Measurements from ENCODE around the gene PYCR2. TPM values are rescaled to one million over a fixed set of nuclear protein-coding genes. Genes with fewer than 3 reads are reported as not detected.
A peak's percentile ranks its signal among the peaks of the same experiment; 100 is the strongest.

PYCR2 gene
- total RNA-seq, 8 experiments from 2014 or later = 51.3 to 92.2 (median 65.1) TPM

DNA sequence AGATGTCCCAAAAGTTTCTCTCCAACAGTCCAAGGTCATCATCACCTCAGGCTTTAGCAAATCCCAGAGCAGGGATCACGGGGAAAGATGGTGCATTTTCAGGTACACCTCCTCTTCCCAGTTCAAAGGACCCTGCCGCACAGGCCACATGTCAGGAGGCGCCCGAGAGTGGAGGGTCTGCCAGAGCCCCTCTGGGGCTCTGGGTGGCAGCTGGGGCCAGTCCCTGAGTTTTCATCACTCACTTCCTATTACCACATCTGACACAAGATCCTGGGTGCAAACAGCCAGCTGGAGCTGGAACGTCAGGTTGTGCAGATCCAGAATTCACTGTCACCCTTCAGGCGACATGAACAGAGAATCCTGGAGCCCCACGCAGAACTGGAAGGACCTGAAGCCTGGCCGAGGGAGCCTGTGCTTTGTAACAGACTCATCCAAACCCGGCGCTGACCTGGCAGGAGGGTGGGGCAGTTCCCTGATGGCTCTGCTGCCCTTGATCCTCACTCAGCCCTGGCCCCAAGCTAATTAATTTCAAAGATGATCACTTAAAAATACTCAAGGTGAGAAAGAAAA lies 50.7 kb downstream of the PYCR2 start:
- peaks cover 0 to 12% of the 10 kb centered on the region in 2 donors for H3K4me1 ChIP-seq (replicated peaks in 1 of 2)
- H3K4me3 ChIP-seq = no peak overlapping the region
- no peak for ATAC-seq (replicated peaks in 6 of 8)
- 80 to 97% (median 90%) methylated on average over 1 to 10 of the region's 10 CpGs; no CpG with 5 or more reads in 3 of the 10 experiments for WGBS, 10 experiments
- in situ Hi-C loops (cut with MboI; ENCODE audit: low pct_unique_long_range_greater_than_20kb in 2 of 9, low sequenced_read_pairs in 9 of 9, unreplicated experiment in 9 of 9) = loop anchor here in 1 of 9 experiments (25.0 kb wide), 1 partner anchor 111 kb away; no protein-coding TSS in a partner anchor
- H3K27ac ChIP-seq = no peak overlapping the region

DNA sequence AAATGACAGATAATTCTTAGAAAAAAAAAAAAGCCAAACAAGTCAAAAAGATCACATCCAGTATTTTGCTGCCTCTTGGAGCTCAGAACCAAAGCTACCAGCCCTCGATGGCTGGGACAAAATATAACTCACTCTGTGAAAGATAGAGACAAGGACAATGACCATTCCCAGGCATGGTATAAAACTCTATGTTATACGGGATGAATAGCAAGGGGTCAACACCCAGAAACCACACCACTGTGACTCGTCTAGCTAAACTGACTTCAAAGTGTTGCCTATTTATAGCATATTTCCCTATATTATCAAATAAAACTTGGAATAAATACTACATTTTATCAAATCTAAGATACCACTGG lies 52.0 kb downstream of the PYCR2 start:
- H3K4me3 ChIP-seq = no peak overlapping the region
- no peak overlapping the region for H3K27ac ChIP-seq
- 35 to 84% (median 66%) methylated on average over 1 to 3 of the region's 3 CpGs for WGBS, 10 experiments
- in situ Hi-C loops (cut with MboI; ENCODE audit: low pct_unique_long_range_greater_than_20kb in 2 of 9, low sequenced_read_pairs in 9 of 9, unreplicated experiment in 9 of 9) = loop anchor here in 1 of 9 experiments (25.0 kb wide), 1 partner anchor 110 kb away; no protein-coding TSS in a partner anchor
- no peak for ATAC-seq (replicated peaks in 6 of 8)
- H3K4me1 ChIP-seq (replicated peaks in 1 of 2) = peaks cover 0 to 12% of the 10 kb centered on the region in 2 donors

DNA sequence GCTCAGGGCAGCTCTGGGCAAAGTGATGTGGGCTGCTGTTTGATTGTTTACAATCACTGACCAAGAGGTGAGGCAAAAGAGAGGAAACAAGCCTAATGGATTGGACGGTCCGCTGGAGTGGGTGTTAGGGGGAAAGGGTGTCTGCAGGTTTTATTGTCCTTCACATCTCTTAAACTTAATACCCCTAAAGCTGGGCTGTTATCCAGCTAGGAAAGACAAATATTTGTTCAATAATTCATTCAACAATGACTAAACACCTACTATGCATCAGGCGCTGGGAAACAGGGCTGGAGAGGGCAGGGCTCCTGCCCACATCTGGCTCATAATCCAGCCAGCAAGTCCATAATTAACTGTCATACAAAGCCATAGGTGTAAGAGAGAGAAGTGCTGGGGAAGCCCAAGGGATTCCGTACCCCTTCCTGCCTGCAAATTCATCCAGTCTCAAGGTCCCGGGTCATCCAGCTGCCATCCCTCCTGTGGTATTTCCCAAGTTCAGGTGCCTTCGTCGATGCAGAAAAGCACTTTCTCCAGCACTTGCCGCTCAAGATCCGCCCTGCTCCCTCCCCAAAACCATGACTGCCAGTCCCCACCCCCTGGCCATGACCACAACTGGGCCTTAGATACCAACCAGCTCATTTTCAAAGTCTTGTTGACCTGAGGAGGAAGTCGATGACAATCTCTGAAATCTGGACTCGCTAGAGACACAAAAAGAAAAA lies 52.5 kb downstream of the PYCR2 start:
- no peak overlapping the region for H3K4me3 ChIP-seq
- peak in 2 of 8 experiments; percentile 26 to 53 for ATAC-seq (replicated peaks in 6 of 8)
- peaks cover 0 to 12% of the 10 kb centered on the region in 2 donors for H3K4me1 ChIP-seq (replicated peaks in 1 of 2)
- no peak overlapping the region for H3K27ac ChIP-seq
- in situ Hi-C loops (cut with MboI; ENCODE audit: low pct_unique_long_range_greater_than_20kb in 2 of 9, low sequenced_read_pairs in 9 of 9, unreplicated experiment in 9 of 9) = loop anchor here in 1 of 9 experiments (25.0 kb wide), 1 partner anchor 109 kb away; no protein-coding TSS in a partner anchor
- WGBS, 10 experiments = 71 to 100% (median 83%) methylated on average over 1 to 9 of the region's 11 CpGs; no CpG with 5 or more reads in 1 of the 10 experiments

DNA sequence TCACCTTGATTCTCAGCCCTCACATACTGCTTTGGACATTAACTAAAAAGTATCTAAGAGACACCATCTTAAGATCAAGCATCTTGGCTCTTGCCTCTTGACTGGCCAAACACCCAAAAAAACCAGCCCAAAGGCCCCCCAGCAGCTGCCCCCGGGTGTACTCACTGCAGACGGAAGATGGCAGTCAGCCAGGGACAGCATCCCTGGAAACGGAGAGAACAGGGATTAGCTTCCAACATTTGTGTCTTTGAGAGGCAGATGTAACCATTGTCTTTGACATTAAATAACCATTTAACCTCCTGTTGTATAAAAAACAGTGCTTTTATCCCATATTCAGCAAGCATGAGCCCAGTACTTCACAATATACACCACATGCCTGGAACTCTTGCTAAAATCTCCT lies 53.1 kb downstream of the PYCR2 start:
- Histone ChIP-seq H3K4me1 (replicated peaks in 1 of 2) (peaks cover 0 to 12% of the 10 kb centered on the region in 2 donors), H3K4me3 (no peak overlapping the region), H3K27ac (no peak overlapping the region)
- ATAC-seq (replicated peaks in 6 of 8) = peak in 3 of 8 experiments; percentile 45 to 79 (median 55)
- 48 to 100% (median 65%) methylated on average over 1 to 3 of the region's 3 CpGs; no CpG with 5 or more reads in 5 of the 10 experiments for WGBS, 10 experiments
- in situ Hi-C loops (cut with MboI; ENCODE audit: low pct_unique_long_range_greater_than_20kb in 2 of 9, low sequenced_read_pairs in 9 of 9, unreplicated experiment in 9 of 9) = loop anchor here in 1 of 9 experiments (25.0 kb wide), 1 partner anchor 109 kb away; no protein-coding TSS in a partner anchor

Other genes starting within 250 kb of the PYCR2 start
- gene SRP9, start 146.4 kb downstream of the PYCR2 start, total RNA-seq = 100 to 1,000 TPM; 137 to 674 (median 404) TPM
- 10 to 100 TPM in 5 of 8 experiments, 1 to 10 TPM in 3; 8.1 to 56.2 (median 12.2) TPM for gene EPHX1, start 114.1 kb downstream of the PYCR2 start, total RNA-seq
- gene TMEM63A, start 41.9 kb downstream of the PYCR2 start, total RNA-seq = 10 to 100 TPM in 3 of 8 experiments, 1 to 10 TPM in 5; 2.5 to 43.5 (median 9.1) TPM
- 1 to 10 TPM in 1 of 8 experiments, under 1 TPM in 5, not detected in 2; 0.31 to 1.4 (median 0.83) TPM for gene LEFTY1, start 35.1 kb downstream of the PYCR2 start, total RNA-seq
- 10 to 100 TPM in 1 of 8 experiments, 1 to 10 TPM in 1, under 1 TPM in 5, not detected in 1; 0.13 to 36.6 (median 0.63) TPM for gene LEFTY2, start 17.0 kb upstream of the PYCR2 start, total RNA-seq
- gene SDE2, start 75.1 kb upstream of the PYCR2 start, total RNA-seq = 10 to 100 TPM; 21.7 to 30.9 (median 27.4) TPM
- gene H3-3A, start 138.5 kb upstream of the PYCR2 start, total RNA-seq = 1,000 to 10,000 TPM in 4 of 8 experiments, 100 to 1,000 TPM in 4; 306 to 1,867 (median 1,051) TPM

Measured in motor neuron (in vitro differentiated cells).